ENCODE data around the gene ZBTB38.

The ZBTB38 gene

DNA sequence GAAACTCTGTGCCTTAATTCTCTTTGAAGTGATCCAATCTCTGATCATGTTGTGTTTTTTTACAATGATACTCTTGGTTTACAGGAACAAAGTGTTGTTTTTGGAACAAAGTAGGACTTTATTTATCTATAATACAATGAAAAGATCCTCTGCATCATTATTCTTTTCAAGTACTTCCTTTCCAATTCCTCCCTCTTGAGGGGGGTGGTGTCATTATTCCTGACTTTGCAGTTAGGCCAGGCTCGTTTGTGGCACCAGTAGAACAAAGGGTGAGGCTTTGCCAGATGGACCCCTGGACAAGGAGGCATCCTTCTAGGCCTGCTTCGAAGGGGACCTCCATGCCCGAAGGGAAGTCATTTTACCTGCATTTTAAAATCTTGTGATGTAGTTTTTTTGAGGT lies 41.7 kb upstream of the ZBTB38 start:
- H3K4me1 ChIP-seq, result peaks cover 0 to 3% (median 0%) of the 10 kb centered on the region in 4 donors
- H3K27me3 ChIP-seq, result no peaks in the 10 kb centered on the region
- H3K9me3 ChIP-seq, result no peaks in the 10 kb centered on the region
- no peaks in the 10 kb centered on the region for H3K36me3 ChIP-seq
- H3K27ac ChIP-seq, result no peak overlapping the region
- intact Hi-C loops (cut with DNase I; ENCODE audit: low total_unique reads), result no loop called here
- DNase-seq, result no peak
- no peak overlapping the region for H3K4me3 ChIP-seq
- TF ChIP-seq, protein P1, sequence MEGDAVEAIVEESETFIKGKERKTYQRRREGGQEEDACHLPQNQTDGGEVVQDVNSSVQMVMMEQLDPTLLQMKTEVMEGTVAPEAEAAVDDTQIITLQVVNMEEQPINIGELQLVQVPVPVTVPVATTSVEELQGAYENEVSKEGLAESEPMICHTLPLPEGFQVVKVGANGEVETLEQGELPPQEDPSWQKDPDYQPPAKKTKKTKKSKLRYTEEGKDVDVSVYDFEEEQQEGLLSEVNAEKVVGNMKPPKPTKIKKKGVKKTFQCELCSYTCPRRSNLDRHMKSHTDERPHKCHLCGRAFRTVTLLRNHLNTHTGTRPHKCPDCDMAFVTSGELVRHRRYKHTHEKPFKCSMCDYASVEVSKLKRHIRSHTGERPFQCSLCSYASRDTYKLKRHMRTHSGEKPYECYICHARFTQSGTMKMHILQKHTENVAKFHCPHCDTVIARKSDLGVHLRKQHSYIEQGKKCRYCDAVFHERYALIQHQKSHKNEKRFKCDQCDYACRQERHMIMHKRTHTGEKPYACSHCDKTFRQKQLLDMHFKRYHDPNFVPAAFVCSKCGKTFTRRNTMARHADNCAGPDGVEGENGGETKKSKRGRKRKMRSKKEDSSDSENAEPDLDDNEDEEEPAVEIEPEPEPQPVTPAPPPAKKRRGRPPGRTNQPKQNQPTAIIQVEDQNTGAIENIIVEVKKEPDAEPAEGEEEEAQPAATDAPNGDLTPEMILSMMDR (IDR thresholded peaks at IDR 0.05), result no peak

DNA sequence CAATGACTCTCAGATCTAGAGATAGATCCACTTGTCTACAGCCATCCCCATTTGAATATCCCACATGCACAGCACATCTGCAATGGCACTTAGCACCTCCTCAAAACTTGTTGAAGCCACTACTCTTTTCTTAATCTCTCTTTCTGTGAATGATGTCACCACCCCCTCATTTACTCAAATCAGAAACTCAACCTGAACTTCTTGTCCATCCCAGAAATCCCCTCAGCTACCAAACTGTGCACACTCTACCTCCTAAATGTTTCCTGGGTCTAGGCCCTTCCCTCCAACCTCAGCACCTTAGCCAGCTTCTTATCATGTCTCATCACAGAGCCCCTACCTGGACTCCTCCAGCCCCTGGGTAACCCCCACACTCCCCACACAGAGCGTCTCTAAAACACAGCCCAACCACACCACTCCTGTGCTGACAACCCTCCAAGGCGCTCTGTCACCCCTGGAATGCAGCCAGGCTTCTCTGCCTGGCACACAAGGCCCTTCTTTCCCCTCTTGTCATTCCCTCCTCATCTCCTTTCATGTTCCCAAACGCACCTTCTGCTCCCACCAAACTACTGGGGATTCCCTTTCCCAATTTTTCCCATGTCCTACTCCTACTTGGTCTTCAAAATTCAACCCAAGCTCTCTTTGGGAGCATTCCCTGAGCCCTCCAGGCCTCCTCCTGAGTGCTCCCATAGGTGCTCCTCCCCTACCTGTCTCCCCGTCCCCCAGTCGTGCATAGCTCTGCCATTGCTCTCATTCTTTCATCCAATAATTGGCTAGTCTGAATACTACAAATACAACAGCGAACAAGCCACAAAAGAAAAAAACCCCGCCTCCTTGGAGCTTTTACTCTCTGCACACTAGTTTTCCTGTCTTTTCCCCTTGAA lies 39.8 kb upstream of the ZBTB38 start:
- TF ChIP-seq, protein P1 (IDR thresholded peaks at IDR 0.05), result no peak
- no peak overlapping the region for H3K4me3 ChIP-seq
- H3K27me3 ChIP-seq, result no peaks in the 10 kb centered on the region
- no peaks in the 10 kb centered on the region for H3K36me3 ChIP-seq
- peaks cover 0 to 22% (median 12%) of the 10 kb centered on the region in 4 donors for H3K4me1 ChIP-seq
- DNase-seq, result no peak
- intact Hi-C loops (cut with DNase I; ENCODE audit: low total_unique reads), result no loop called here
- H3K9me3 ChIP-seq, result no peaks in the 10 kb centered on the region
- no peak overlapping the region for H3K27ac ChIP-seq

DNA sequence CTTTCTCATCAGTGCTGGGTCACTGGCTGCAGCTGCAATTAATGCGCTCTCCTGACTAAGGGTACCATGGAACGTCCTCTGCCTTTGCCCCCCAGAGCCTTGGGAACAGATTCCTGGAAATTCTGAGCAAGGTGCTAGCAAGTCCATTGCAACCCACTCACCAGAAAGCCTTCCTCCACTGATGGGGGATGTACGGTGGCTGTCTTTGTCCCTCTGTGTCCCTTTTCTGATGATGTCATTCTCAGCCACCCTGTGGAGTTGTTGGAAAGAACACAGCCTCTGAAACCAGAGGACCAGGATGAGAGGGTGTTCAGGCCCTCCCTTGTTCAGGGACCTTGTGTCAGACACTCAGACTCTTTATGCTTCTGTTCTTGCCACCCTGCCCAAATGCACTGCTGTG lies 38.1 kb upstream of the ZBTB38 start:
- DNase-seq, result no peak
- no peaks in the 10 kb centered on the region for H3K36me3 ChIP-seq
- H3K27ac ChIP-seq, result no peak overlapping the region
- no peak overlapping the region for H3K4me3 ChIP-seq
- H3K27me3 ChIP-seq, result no peaks in the 10 kb centered on the region
- peaks cover 0 to 24% (median 12%) of the 10 kb centered on the region in 4 donors for H3K4me1 ChIP-seq
- no peaks in the 10 kb centered on the region for H3K9me3 ChIP-seq
- intact Hi-C loops (cut with DNase I; ENCODE audit: low total_unique reads), result no loop called here
- TF ChIP-seq, protein P1 (IDR thresholded peaks at IDR 0.05), result no peak

DNA sequence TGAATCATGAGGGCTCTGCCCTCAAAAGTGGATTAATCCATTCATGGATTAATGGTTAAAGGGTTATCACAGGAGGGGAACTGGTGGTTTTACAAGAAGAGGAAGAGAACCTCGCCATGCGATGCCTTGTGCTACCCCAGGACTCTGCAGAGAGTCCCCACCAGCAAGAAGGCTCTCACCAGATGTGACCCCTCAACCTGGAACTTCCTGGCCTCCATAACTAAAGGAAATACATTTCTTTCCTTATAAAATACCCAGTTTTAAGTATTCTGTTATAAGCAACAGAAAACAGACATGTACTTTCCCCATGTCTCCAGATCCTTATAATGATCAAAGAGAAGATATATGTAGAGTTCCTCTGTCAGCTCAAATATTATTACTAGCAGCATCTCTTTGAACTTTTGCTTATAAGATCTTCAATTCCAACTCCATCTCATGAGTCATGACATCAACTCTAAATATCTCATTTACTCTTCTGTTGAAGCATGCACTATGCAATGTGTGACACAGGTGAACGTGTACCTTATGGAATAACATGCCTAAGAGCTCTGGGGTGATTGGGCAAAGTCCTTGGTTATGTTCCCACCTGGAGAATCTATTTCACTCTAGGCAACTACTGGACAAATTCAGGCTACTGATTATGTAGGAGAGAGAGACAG lies 37.5 kb upstream of the ZBTB38 start:
- no peak overlapping the region for H3K4me3 ChIP-seq
- H3K9me3 ChIP-seq, result no peaks in the 10 kb centered on the region
- H3K36me3 ChIP-seq, result no peaks in the 10 kb centered on the region
- peak overlapping the region; percentile 35 to 56 for H3K27ac ChIP-seq
- DNase-seq, result no peak
- H3K27me3 ChIP-seq, result no peaks in the 10 kb centered on the region
- TF ChIP-seq, protein P1 (IDR thresholded peaks at IDR 0.05), result no peak
- intact Hi-C loops (cut with DNase I; ENCODE audit: low total_unique reads), result no loop called here
- peaks cover 0 to 24% (median 12%) of the 10 kb centered on the region in 4 donors for H3K4me1 ChIP-seq

DNA sequence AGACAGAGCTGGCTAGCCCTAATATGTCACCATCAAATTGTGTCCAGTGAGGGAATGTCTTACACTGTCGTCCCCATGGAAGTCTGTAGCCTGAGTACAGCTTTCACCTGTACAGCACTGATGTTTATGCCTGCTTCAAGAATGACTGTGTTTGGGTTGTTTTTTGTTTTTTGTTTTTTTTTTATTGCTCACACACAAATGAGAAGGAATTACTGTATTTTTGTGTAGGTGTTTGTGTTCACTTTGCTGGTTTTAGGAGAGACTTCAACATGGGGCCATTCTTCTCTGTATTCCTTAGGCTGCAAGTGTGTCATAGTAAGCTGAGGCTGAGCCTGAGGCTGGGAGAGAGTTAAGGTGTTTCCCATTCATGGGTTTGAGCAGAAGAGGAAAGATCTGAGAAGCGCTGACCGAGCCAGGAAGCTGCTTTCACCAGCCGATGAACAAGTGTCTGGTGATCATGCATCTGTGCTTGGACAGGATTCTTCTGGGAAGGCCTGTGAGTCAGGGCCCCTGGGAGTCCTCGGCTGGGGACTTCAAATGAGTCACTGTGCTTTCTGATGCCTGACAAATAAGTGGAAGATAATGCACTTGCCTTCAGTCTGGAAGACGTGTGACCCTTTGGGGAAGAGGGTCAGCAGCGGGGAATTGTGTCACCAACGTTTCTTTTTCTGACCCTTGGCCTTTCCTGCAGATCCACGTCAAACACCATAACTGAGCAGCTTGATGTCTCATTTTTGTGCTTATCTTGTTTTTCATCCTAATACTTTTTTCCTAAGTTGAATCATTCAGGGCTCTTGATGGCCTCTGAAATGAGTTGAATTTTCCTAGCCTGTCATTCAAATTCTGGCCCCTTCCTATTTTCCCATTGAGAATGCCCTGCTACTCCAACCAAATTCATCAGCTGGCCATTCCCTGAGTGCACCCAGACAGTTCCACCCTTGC lies 36.7 kb upstream of the ZBTB38 start:
- H3K4me3 ChIP-seq, result no peak overlapping the region
- peaks cover 0 to 24% (median 12%) of the 10 kb centered on the region in 4 donors for H3K4me1 ChIP-seq
- TF ChIP-seq, protein P1 (IDR thresholded peaks at IDR 0.05), result no peak
- no peaks in the 10 kb centered on the region for H3K36me3 ChIP-seq
- H3K9me3 ChIP-seq, result no peaks in the 10 kb centered on the region
- peak overlapping the region; percentile 56 to 61 for H3K27ac ChIP-seq
- no peaks in the 10 kb centered on the region for H3K27me3 ChIP-seq
- DNase-seq, result peak; percentile 85 to 91
- intact Hi-C loops (cut with DNase I; ENCODE audit: low total_unique reads), result no loop called here
